Liver (tissue), 9 donors: ENCODE results near the gene ZKSCAN7. TPM values are rescaled to one million over a fixed set of nuclear protein-coding genes. Genes with fewer than 3 reads are reported as not detected.

ENCODE experiments used
- DNase-seq: peaks from one replicate; pipeline ENCODE4 v3.0.0-alpha.2; 2017; ENCODE audit warnings: low spot score
- H3K27ac ChIP-seq, 2 donors: one replicate each; pipeline ENCODE4 v1.7.0; 2013; ENCODE audit warnings: inconsistent platforms in 2 of 2, low read length in 2 of 2, control low read depth in 1 of 2, low read depth in 1 of 2, mild to moderate bottlenecking in 1 of 2
- H3K27me3 ChIP-seq, 4 donors: one replicate each; pipeline versions ENCODE4 v1.6.1 to v1.7.0; 2013; ENCODE audit warnings: low read length in 3 of 4, inconsistent platforms in 1 of 4, mild to moderate bottlenecking in 1 of 4, moderate library complexity in 1 of 4; ENCODE audit not compliant: control insufficient read depth in 4 of 4, insufficient read depth in 4 of 4
- H3K36me3 ChIP-seq, 4 donors: one replicate each; pipeline versions ENCODE4 v1.6.1 to v1.7.0; 2013; ENCODE audit warnings: low read length in 3 of 4, mild to moderate bottlenecking in 3 of 4, low read depth in 1 of 4, moderate library complexity in 1 of 4; ENCODE audit not compliant: control insufficient read depth in 4 of 4, insufficient read depth in 3 of 4
- H3K4me1 ChIP-seq, 4 donors: one replicate each; pipeline versions ENCODE4 v1.6.1 to v1.7.0; 2013; ENCODE audit warnings: low read length in 3 of 4, mild to moderate bottlenecking in 3 of 4, moderate library complexity in 1 of 4; ENCODE audit not compliant: control insufficient read depth in 4 of 4, insufficient read depth in 4 of 4
- H3K4me3 ChIP-seq, 3 donors: one replicate each; pipeline versions ENCODE4 v1.6.1 to v1.7.0; 2013; ENCODE audit warnings: low read length in 3 of 3, control low read depth in 1 of 3, low read depth in 1 of 3, mild to moderate bottlenecking in 1 of 3
- H3K9ac ChIP-seq, 2 donors: one replicate each; pipeline ENCODE4 v1.7.0; 2013; ENCODE audit warnings: low read length in 2 of 2, mild to moderate bottlenecking in 2 of 2, moderate library complexity in 2 of 2, control low read depth in 1 of 2, low read depth in 1 of 2
- H3K9me3 ChIP-seq, 4 donors: one replicate each; pipeline versions ENCODE4 v1.6.1 to v1.7.0; 2013; ENCODE audit warnings: low read length in 3 of 4; ENCODE audit not compliant: control insufficient read depth in 4 of 4
- FOXA1 ChIP-seq: IDR thresholded peaks from 2 replicates; pipeline ENCODE4 v1.6.1; 2016; ENCODE audit warnings: antibody characterized with exemption
- FOXA2 ChIP-seq: IDR thresholded peaks from 2 replicates; pipeline ENCODE4 v1.6.1; 2016; ENCODE audit warnings: antibody characterized with exemption
- GABPA ChIP-seq, 2 donors: IDR thresholded peaks in 1 of 2; conservative IDR thresholded peaks in 1 of 2; 2 replicates each; pipeline ENCODE4 v1.6.1; 2016; ENCODE audit warnings: antibody characterized with exemption in 2 of 2, mild to moderate bottlenecking in 1 of 2, moderate library complexity in 1 of 2
- HNF4A ChIP-seq, 2 donors: conservative IDR thresholded peaks; 2 replicates each; pipeline ENCODE4 v1.6.1; 2016; ENCODE audit warnings: antibody characterized with exemption in 2 of 2, mild to moderate bottlenecking in 2 of 2
- HNF4G ChIP-seq: IDR thresholded peaks from 2 replicates; pipeline ENCODE4 v1.6.1; 2016; ENCODE audit warnings: antibody characterized with exemption
- JUND ChIP-seq, 2 donors: IDR thresholded peaks; 2 replicates each; pipeline ENCODE4 v1.6.1; 2016; ENCODE audit warnings: antibody characterized with exemption in 2 of 2
- NR2F2 ChIP-seq: IDR thresholded peaks from 2 replicates; pipeline ENCODE4 v1.6.1; 2016; ENCODE audit warnings: antibody characterized with exemption
- RXRA ChIP-seq, 2 donors: IDR thresholded peaks; 2 replicates each; pipeline ENCODE4 v1.6.1; 2017 to 2018; ENCODE audit warnings: antibody characterized with exemption in 2 of 2, mild to moderate bottlenecking in 1 of 2
- SP1 ChIP-seq: IDR thresholded peaks from 2 replicates; pipeline ENCODE4 v1.6.1; 2018; ENCODE audit warnings: antibody characterized with exemption, mild to moderate bottlenecking
- YY1 ChIP-seq: IDR thresholded peaks from 2 replicates; pipeline ENCODE4 v1.6.1; 2016; ENCODE audit warnings: antibody characterized with exemption, mild to moderate bottlenecking
- WGBS: extraction: QIAGEN DNeasy Blood & Tissue Kit; methylation state at CpG from one replicate; pipeline ENCODE4 v1.1.7; 2013; 5-methylcytosine and 5-hydroxymethylcytosine counted together
- polyA plus RNA-seq, 2 donors: library from polyadenylated mRNA; stranded (reverse) in 1 of 2; unstranded in 1 of 2; fragments of 200-250 nt in 1 of 2; fragments of >200 nt in 1 of 2; fragmentation: Nextera tagmentation in 1 of 2; extraction: Ambion mirVana in 1 of 2; gene quantifications; one replicate each; pipeline versions ENCODE4 v1.2.1 to v1.2.3, GENCODE V29; 2013 to 2015
- total RNA-seq, 2 donors: library from RNA; depleted of rRNA; stranded (reverse); fragments of >200 nt; gene quantifications; one replicate each; pipeline ENCODE4 v1.2.3, GENCODE V29; 2014
- TF ChIP-seq, protein P1 (sequence below): fragments of 150-350 bp; IDR thresholded peaks from 2 replicates; pipeline ENCODE4 v1.5.1; 2017; ENCODE audit warnings: improper control_type of control experiment, low read depth, low read length; ENCODE audit not compliant: missing input control
- TF ChIP-seq, protein P2 (sequence below): IDR thresholded peaks from 2 replicates; pipeline ENCODE4 v1.6.1; 2016; ENCODE audit warnings: antibody characterized with exemption
- TF ChIP-seq, protein P3 (sequence below): IDR thresholded peaks from 2 replicates; pipeline ENCODE4 v1.6.1; 2016; ENCODE audit warnings: antibody characterized with exemption
- TF ChIP-seq, protein P4 (sequence below): IDR thresholded peaks from 2 replicates; pipeline ENCODE4 v1.6.1; 2016; ENCODE audit warnings: antibody characterized with exemption, mild to moderate bottlenecking
- donor health status: healthy.
- donor health status: healthy.
- donor health status: healthy.
- donor health status: healthy.
- donor health status: healthy.

ZKSCAN7 gene
- total and polyA plus RNA-seq, 4 donors, result 1.1 to 4.4 (median 2.2) TPM

DNA sequence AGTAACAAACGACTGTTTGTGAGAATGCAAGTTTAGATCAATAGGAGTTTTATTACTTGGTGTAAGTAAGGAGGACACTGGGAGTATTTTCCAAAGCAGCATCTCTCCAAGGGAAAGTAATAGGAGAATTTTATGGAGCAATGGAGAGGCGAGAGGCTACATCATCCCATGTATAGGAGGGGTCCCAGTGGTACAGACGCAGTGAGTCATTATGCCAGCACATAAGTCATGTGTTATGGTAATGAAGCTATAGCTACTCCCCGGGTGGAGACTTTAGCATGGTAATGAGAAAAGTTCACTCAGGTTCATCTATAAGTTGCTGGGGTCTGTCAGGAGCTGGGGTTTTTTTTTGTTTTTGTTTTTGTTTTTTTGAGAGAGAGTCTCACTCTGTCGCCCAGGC is 48.0 kb upstream of the ZKSCAN7 start (continued):
- TF ChIP-seq FOXA2, result no peak
- TF ChIP-seq, protein P1, sequence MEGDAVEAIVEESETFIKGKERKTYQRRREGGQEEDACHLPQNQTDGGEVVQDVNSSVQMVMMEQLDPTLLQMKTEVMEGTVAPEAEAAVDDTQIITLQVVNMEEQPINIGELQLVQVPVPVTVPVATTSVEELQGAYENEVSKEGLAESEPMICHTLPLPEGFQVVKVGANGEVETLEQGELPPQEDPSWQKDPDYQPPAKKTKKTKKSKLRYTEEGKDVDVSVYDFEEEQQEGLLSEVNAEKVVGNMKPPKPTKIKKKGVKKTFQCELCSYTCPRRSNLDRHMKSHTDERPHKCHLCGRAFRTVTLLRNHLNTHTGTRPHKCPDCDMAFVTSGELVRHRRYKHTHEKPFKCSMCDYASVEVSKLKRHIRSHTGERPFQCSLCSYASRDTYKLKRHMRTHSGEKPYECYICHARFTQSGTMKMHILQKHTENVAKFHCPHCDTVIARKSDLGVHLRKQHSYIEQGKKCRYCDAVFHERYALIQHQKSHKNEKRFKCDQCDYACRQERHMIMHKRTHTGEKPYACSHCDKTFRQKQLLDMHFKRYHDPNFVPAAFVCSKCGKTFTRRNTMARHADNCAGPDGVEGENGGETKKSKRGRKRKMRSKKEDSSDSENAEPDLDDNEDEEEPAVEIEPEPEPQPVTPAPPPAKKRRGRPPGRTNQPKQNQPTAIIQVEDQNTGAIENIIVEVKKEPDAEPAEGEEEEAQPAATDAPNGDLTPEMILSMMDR, result no peak
- TF ChIP-seq, protein P2, sequence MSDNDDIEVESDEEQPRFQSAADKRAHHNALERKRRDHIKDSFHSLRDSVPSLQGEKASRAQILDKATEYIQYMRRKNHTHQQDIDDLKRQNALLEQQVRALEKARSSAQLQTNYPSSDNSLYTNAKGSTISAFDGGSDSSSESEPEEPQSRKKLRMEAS, result no peak
- no peak for TF ChIP-seq SP1

DNA sequence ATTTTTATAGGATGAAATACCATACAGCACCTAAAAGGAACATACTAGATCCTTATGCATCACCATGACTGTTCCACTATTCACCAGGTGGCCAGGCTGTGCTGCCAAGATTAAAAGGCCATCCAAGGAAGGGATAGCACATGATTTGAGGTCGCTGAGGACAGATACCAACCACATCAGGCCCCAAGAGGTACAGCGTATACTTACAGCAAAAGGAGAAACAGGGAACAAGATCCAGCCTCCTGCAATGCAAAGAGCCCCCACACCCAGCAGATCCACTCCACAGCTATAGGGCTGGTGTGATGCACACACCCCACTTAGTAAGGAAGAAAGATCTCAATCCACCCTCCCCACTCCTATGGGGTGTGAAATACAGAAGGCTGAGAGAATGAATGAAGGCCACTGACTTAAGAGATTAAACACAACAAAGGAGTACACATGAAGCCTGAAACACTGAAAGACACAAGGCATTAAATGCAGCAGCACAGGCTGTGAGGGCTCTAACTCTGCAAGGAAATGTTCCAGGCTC is 45.5 kb upstream of the ZKSCAN7 start:
- 68% methylated on average over 2 of the region's 2 CpGs for WGBS
- no peak overlapping the region for H3K27ac ChIP-seq
- TF ChIP-seq YY1 (no peak), SP1 (no peak), RXRA (IDR thresholded peaks at IDR 0.05) (no peak), FOXA2 (no peak), HNF4A (conservative IDR thresholded peaks at IDR 0.05) (no peak), GABPA (IDR thresholded peaks at IDR 0.05 in 1 of 2, conservative IDR thresholded peaks at IDR 0.05 in 1 of 2) (no peak), FOXA1 (no peak), NR2F2 (no peak), JUND (IDR thresholded peaks at IDR 0.05) (no peak), HNF4G (no peak)
- TF ChIP-seq, protein P1, result no peak
- TF ChIP-seq, protein P3, sequence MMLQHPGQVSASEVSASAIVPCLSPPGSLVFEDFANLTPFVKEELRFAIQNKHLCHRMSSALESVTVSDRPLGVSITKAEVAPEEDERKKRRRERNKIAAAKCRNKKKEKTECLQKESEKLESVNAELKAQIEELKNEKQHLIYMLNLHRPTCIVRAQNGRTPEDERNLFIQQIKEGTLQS, result no peak
- TF ChIP-seq, protein P4, sequence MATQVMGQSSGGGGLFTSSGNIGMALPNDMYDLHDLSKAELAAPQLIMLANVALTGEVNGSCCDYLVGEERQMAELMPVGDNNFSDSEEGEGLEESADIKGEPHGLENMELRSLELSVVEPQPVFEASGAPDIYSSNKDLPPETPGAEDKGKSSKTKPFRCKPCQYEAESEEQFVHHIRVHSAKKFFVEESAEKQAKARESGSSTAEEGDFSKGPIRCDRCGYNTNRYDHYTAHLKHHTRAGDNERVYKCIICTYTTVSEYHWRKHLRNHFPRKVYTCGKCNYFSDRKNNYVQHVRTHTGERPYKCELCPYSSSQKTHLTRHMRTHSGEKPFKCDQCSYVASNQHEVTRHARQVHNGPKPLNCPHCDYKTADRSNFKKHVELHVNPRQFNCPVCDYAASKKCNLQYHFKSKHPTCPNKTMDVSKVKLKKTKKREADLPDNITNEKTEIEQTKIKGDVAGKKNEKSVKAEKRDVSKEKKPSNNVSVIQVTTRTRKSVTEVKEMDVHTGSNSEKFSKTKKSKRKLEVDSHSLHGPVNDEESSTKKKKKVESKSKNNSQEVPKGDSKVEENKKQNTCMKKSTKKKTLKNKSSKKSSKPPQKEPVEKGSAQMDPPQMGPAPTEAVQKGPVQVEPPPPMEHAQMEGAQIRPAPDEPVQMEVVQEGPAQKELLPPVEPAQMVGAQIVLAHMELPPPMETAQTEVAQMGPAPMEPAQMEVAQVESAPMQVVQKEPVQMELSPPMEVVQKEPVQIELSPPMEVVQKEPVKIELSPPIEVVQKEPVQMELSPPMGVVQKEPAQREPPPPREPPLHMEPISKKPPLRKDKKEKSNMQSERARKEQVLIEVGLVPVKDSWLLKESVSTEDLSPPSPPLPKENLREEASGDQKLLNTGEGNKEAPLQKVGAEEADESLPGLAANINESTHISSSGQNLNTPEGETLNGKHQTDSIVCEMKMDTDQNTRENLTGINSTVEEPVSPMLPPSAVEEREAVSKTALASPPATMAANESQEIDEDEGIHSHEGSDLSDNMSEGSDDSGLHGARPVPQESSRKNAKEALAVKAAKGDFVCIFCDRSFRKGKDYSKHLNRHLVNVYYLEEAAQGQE, result no peak
- peaks cover 0 to 15% (median 10%) of the 10 kb centered on the region in 4 donors for H3K4me1 ChIP-seq
- H3K9me3 ChIP-seq, result peaks cover 0 to 7% (median 2%) of the 10 kb centered on the region in 4 donors
- H3K27me3 ChIP-seq, result no peaks in the 10 kb centered on the region
- H3K4me3 ChIP-seq, result peak overlapping the region in 2 of 3 donors; percentile 78 to 90
- H3K36me3 ChIP-seq, result peaks cover 0 to 8% (median 0%) of the 10 kb centered on the region in 4 donors
- no peak for DNase-seq
- peak overlapping the region; percentile 8 to 93 for H3K9ac ChIP-seq
